ENCODE results near the gene FNDC1.

DNA sequence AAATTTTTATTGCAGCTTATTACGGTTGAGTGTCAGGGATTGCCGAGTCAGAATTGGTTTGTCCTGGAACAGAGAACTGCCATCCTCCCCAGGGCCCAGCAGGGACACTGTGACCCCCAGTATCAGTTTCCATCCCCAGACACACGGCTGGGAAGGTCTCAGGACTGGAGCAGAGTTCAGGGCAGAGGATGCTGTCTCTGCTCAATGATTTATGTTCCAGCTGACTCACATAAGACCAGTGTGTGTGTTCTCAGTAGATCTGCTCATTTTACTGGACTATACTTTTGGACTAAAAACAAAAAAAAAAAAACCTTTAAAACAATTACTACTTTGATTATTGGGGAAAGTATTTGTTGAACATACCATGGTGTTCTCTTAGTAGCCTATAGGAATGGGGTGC, 44.2 kb downstream of the FNDC1 start:
- TF ChIP-seq CTCF (IDR thresholded peaks at IDR 0.05) (no peak), POLR2A (IDR thresholded peaks at IDR 0.05) (no peak)
